ENCODE results near the gene KRTAP4-9.
"Not testable (repeated sequence)": the region's sequence is repeated elsewhere in the genome, so short reads cannot be mapped to it uniquely, and the experiment has no call there.

- TF ChIP-seq, protein P1, sequence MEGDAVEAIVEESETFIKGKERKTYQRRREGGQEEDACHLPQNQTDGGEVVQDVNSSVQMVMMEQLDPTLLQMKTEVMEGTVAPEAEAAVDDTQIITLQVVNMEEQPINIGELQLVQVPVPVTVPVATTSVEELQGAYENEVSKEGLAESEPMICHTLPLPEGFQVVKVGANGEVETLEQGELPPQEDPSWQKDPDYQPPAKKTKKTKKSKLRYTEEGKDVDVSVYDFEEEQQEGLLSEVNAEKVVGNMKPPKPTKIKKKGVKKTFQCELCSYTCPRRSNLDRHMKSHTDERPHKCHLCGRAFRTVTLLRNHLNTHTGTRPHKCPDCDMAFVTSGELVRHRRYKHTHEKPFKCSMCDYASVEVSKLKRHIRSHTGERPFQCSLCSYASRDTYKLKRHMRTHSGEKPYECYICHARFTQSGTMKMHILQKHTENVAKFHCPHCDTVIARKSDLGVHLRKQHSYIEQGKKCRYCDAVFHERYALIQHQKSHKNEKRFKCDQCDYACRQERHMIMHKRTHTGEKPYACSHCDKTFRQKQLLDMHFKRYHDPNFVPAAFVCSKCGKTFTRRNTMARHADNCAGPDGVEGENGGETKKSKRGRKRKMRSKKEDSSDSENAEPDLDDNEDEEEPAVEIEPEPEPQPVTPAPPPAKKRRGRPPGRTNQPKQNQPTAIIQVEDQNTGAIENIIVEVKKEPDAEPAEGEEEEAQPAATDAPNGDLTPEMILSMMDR (conservative IDR thresholded peaks at IDR 0.05; ENCODE audit: low read depth, low read length): not testable (repeated sequence)
- TF ChIP-seq EZH2 (IDR thresholded peaks at IDR 0.05; ENCODE audit: borderline replicate concordance, low read depth, low read length, poor library complexity, severe bottlenecking): not testable (repeated sequence)
Measured at GRCh38 chr17:41108728-41109386, 3.7 kb downstream of the KRTAP4-9 start.

All from A673 (cell line).